22Rv1 (cell line): Measurements from ENCODE around the gene CCT3.

Experiments used
- H3K27ac ChIP-seq: fragments of 450-650 bp; 2 replicates; pipeline ENCODE4 v1.5.1; 2017
- CTCF ChIP-seq: fragments of 450-650 bp; IDR thresholded peaks from 2 replicates; pipeline ENCODE4 v1.5.1; 2017; ENCODE audit warnings: mild to moderate bottlenecking
- ZFX ChIP-seq: fragments of 450-650 bp; IDR thresholded peaks from 2 replicates; pipeline ENCODE4 v1.6.1; 2017; ENCODE audit warnings: antibody characterized with exemption, borderline replicate concordance

Gene CCT3

GRCh38 chr1:156338180-156338976 lies at the start of gene CCT3, which contains the start of gene TSACC:
Gene CCT3 (minus strand): TSS chr1:156338292. CDS start chr1:156338184, 108 bp downstream.
Gene TSACC (plus strand): TSS chr1:156338526. CDS start chr1:156339758, 1,232 bp downstream.
- TF ChIP-seq CTCF (no peak), ZFX (no peak)
- peak within 1 kb of the TSS; percentile 93 for H3K27ac ChIP-seq

GRCh38 chr1:156387870-156388173 lies 49.7 kb upstream of the CCT3 start:
- TF ChIP-seq CTCF (no peak), ZFX (no peak)
- H3K27ac ChIP-seq = no peak overlapping the region

GRCh38 chr1:156386949-156387869 lies 49.1 kb upstream of the CCT3 start:
- no peak for TF ChIP-seq CTCF
- no peak for TF ChIP-seq ZFX
- H3K27ac ChIP-seq = no peak overlapping the region

- TF ChIP-seq ZFX = no peak
- no peak for TF ChIP-seq CTCF
- H3K27ac ChIP-seq = no peak overlapping the region
These were observed 48.2 kb upstream of the CCT3 start for GRCh38 chr1:156386134-156386901.

GRCh38 chr1:156385534-156386031 lies 47.5 kb upstream of the CCT3 start:
- H3K27ac ChIP-seq = no peak overlapping the region
- peak; percentile 95 for TF ChIP-seq CTCF
- no peak for TF ChIP-seq ZFX

GRCh38 chr1:156384658-156385057 lies 46.6 kb upstream of the CCT3 start:
- TF ChIP-seq ZFX (no peak), CTCF (no peak)
- no peak overlapping the region for H3K27ac ChIP-seq
